Germinal center (tissue), 1 donor: ENCODE data around the gene N4BP2.
"Not testable (repeated sequence)": the region's sequence is repeated elsewhere in the genome, so short reads cannot be mapped to it uniquely, and the experiment has no call there.

Source experiments
- DNase-seq: peaks from one replicate; pipeline ENCODE4 v3.0.0; 2012; ENCODE audit warnings: mixed read lengths, low spot score

Gene N4BP2

GRCh38 chr4:40056716-40057585, at the start of gene N4BP2:
TSS of gene N4BP2 (plus strand) at chr4:40056850. CDS start at chr4:40097341, 40,491 bp downstream.
- DNase-seq: peak; percentile 79

GRCh38 chr4:40016007-40016406, 40.6 kb upstream of the N4BP2 start:
- no peak for DNase-seq

GRCh38 chr4:40020221-40020620, 36.4 kb upstream of the N4BP2 start:
- no peak for DNase-seq

GRCh38 chr4:40021116-40021515, 35.5 kb upstream of the N4BP2 start:
- not testable (repeated sequence) for DNase-seq

GRCh38 chr4:40024049-40024448, 32.6 kb upstream of the N4BP2 start:
- DNase-seq: not testable (repeated sequence)

- DNase-seq: no peak
Observed at GRCh38 chr4:40032785-40033184, 23.9 kb upstream of the N4BP2 start.

GRCh38 chr4:40033613-40034012, 23.0 kb upstream of the N4BP2 start:
- DNase-seq: no peak

- no peak for DNase-seq
Observed at GRCh38 chr4:40038977-40039376, 17.7 kb upstream of the N4BP2 start.

- DNase-seq: no peak
Observed at GRCh38 chr4:40040908-40041307, 15.7 kb upstream of the N4BP2 start.

GRCh38 chr4:40043786-40044185, 12.9 kb upstream of the N4BP2 start:
- no peak for DNase-seq

GRCh38 chr4:40046311-40046980, 10.2 kb upstream of the N4BP2 start:
- DNase-seq: no peak

GRCh38 chr4:40053161-40053560, 3.5 kb upstream of the N4BP2 start:
- DNase-seq: no peak

- DNase-seq: no peak
Observed at GRCh38 chr4:40055511-40055862, 1.2 kb upstream of the N4BP2 start.

GRCh38 chr4:40055863-40056715, 561 bp upstream of the N4BP2 start:
- peak; percentile 70 for DNase-seq

GRCh38 chr4:40057586-40058091, 989 bp downstream of the N4BP2 start:
- DNase-seq: peak; percentile 93

- DNase-seq: peak; percentile 9
Observed at GRCh38 chr4:40058121-40058520, 1.5 kb downstream of the N4BP2 start.

- DNase-seq: no peak
Observed at GRCh38 chr4:40058854-40059253, 2.2 kb downstream of the N4BP2 start.

GRCh38 chr4:40059362-40059761, 2.7 kb downstream of the N4BP2 start:
- DNase-seq: no peak

- DNase-seq: no peak
Observed at GRCh38 chr4:40065010-40065409, 8.4 kb downstream of the N4BP2 start.

- DNase-seq: no peak
Observed at GRCh38 chr4:40066651-40067050, 10.0 kb downstream of the N4BP2 start.

- no peak for DNase-seq
Observed at GRCh38 chr4:40070387-40070786, 13.7 kb downstream of the N4BP2 start.

GRCh38 chr4:40086421-40086820, 29.8 kb downstream of the N4BP2 start:
- no peak for DNase-seq
